Neural cell (in vitro differentiated cells): Measurements from ENCODE around the gene HERC2. TPM values are rescaled to one million over a fixed set of nuclear protein-coding genes. Genes with fewer than 3 reads are reported as not detected.

ENCODE experiments used
- H2AFZ ChIP-seq: fragments of 200-600, 300-800 bp; sonication (generic), shearing (Covaris generic); 2 replicates; pipeline ENCODE4 v1.6.0; 2014; ENCODE audit warnings: low read depth, mild to moderate bottlenecking, antibody characterized with exemption, low read length, moderate library complexity
- H3F3A ChIP-seq: fragments of 200-600 bp; shearing (Covaris generic); 2 replicates; pipeline ENCODE4 v1.6.1; 2016; ENCODE audit warnings: mild to moderate bottlenecking, moderate library complexity, mixed read lengths, antibody characterized with exemption, low read length; ENCODE audit not compliant: insufficient read depth, poor library complexity, severe bottlenecking
- H3K27ac ChIP-seq: fragments of 200-600, 300-800 bp; sonication (generic), shearing (Covaris generic); 2 replicates; pipeline ENCODE4 v1.5.1; 2014; ENCODE audit warnings: mild to moderate bottlenecking, low read length, moderate library complexity
- H3K27me3 ChIP-seq: fragments of 300-800, 200-600 bp; sonication (generic), shearing (Covaris generic); 2 replicates; pipeline ENCODE4 v1.6.0; 2014; ENCODE audit warnings: mild to moderate bottlenecking, low read depth, low read length, moderate library complexity; ENCODE audit not compliant: insufficient read depth
- H3K36me3 ChIP-seq: fragments of 300-800, 200-600 bp; sonication (generic), shearing (Covaris generic); 2 replicates; pipeline ENCODE4 v1.5.1; 2014; ENCODE audit warnings: mild to moderate bottlenecking, antibody characterized with exemption, low read length, moderate library complexity; ENCODE audit not compliant: insufficient read depth
- H3K4me2 ChIP-seq: fragments of 300-800, 200-600 bp; sonication (generic), shearing (Covaris generic); 2 replicates; pipeline ENCODE4 v1.6.0; 2014; ENCODE audit warnings: mild to moderate bottlenecking, low read length
- H3K4me3 ChIP-seq: fragments of 300-800, 200-600 bp; sonication (generic), shearing (Covaris generic); 2 replicates; pipeline ENCODE4 v1.5.1; 2014; ENCODE audit warnings: mild to moderate bottlenecking, low read length, moderate library complexity
- H3K79me2 ChIP-seq: fragments of 200-600 bp; shearing (Covaris generic); replicated peaks from 2 replicates; pipeline ENCODE4 v1.6.0; 2014; ENCODE audit warnings: mild to moderate bottlenecking, low read length, moderate library complexity; ENCODE audit not compliant: insufficient read depth
- H3K9ac ChIP-seq: fragments of 300-800, 200-600 bp; sonication (generic), shearing (Covaris generic); 2 replicates; pipeline ENCODE4 v1.6.1; 2016; ENCODE audit warnings: mild to moderate bottlenecking, low read length, mixed read lengths
- H3K9me2 ChIP-seq: fragments of 200-600 bp; shearing (Covaris generic); 2 replicates; pipeline ENCODE4 v1.6.1; 2016; ENCODE audit warnings: mild to moderate bottlenecking, low read length, mixed read lengths; ENCODE audit not compliant: insufficient read depth
- H3K9me3 ChIP-seq: fragments of 200-600, 300-800 bp; sonication (generic), shearing (Covaris generic); 2 replicates; pipeline ENCODE4 v1.6.1; 2016; ENCODE audit warnings: mild to moderate bottlenecking, mixed run types, low read length, moderate library complexity, mixed read lengths
- H4K20me1 ChIP-seq: fragments of 200-600 bp; shearing (Covaris generic); 2 replicates; pipeline ENCODE4 v1.6.1; 2016; ENCODE audit warnings: mild to moderate bottlenecking, mixed run types; ENCODE audit not compliant: insufficient read depth
- CTCF ChIP-seq: fragments of 450-650 bp; IDR thresholded peaks from 2 replicates; pipeline ENCODE4 v1.5.1; 2014; ENCODE audit warnings: antibody characterized with exemption, mild to moderate bottlenecking, moderate library complexity; ENCODE audit not compliant: poor library complexity, severe bottlenecking
- EP300 ChIP-seq: fragments of 450-650 bp; conservative IDR thresholded peaks from 2 replicates; pipeline ENCODE4 v1.6.1; 2014; ENCODE audit warnings: antibody characterized with exemption, mild to moderate bottlenecking, moderate library complexity; ENCODE audit not compliant: poor library complexity, severe bottlenecking
- EZH2 ChIP-seq: fragments of 200-600, 300-800 bp; shearing (Covaris generic), sonication (generic); IDR thresholded peaks from 2 replicates; pipeline ENCODE4 v1.6.1; 2014; ENCODE audit warnings: antibody characterized with exemption, low read length, borderline replicate concordance, mild to moderate bottlenecking; ENCODE audit not compliant: insufficient read depth, poor library complexity, severe bottlenecking
- MXI1 ChIP-seq: fragments of 450-650 bp; conservative IDR thresholded peaks from 2 replicates; pipeline ENCODE4 v1.6.1; 2014; ENCODE audit warnings: antibody characterized with exemption, mild to moderate bottlenecking; ENCODE audit not compliant: poor library complexity, severe bottlenecking
- POLR2AphosphoS5 ChIP-seq: IDR thresholded peaks from 2 replicates; pipeline ENCODE4 v1.6.1; 2012
- RAD21 ChIP-seq: fragments of 450-650 bp; conservative IDR thresholded peaks from 2 replicates; pipeline ENCODE4 v1.6.1; 2014; ENCODE audit warnings: antibody characterized with exemption, mild to moderate bottlenecking, moderate library complexity
- REST ChIP-seq: IDR thresholded peaks from 2 replicates; pipeline ENCODE4 v1.6.1; 2012; ENCODE audit warnings: borderline replicate concordance
- SMC3 ChIP-seq: fragments of 450-650 bp; conservative IDR thresholded peaks from 2 replicates; pipeline ENCODE4 v1.6.1; 2014; ENCODE audit warnings: antibody characterized with exemption, mild to moderate bottlenecking, moderate library complexity; ENCODE audit not compliant: poor library complexity
- TAF1 ChIP-seq: IDR thresholded peaks from 2 replicates; pipeline ENCODE4 v1.6.1; 2012; ENCODE audit warnings: low read depth
- polyA plus RNA-seq: library from polyadenylated mRNA; depleted of rRNA; stranded (reverse); fragments of >200 nt; gene quantifications from 2 replicates; pipeline ENCODE4 v1.2.3, GENCODE V29; 2014
- small RNA-seq, 3 experiments: library from RNA; depleted of rRNA; stranded (forward); fragments of <200 nt; gene quantifications; one replicate each; pipeline ENCODE3, GENCODE V24; 2012

The HERC2 gene
- polyA plus RNA-seq, 1 donor from 2014 or later: 47.3 TPM

GRCh38 chr15:28068930-28069329 lies 253.0 kb downstream of the HERC2 start:
- no peak overlapping the region for H3K9ac ChIP-seq
- TF ChIP-seq CTCF (no peak), RAD21 (no peak)
- H3K79me2 ChIP-seq: no peaks in the 10 kb centered on the region
- H3K27ac ChIP-seq: no peak overlapping the region
- H2AFZ ChIP-seq: no peak overlapping the region
- H3K9me2 ChIP-seq: no peaks in the 10 kb centered on the region
- H3F3A ChIP-seq: no peaks in the 10 kb centered on the region
- no peak overlapping the region for H3K4me3 ChIP-seq
- no peaks in the 10 kb centered on the region for H3K27me3 ChIP-seq
- no peak overlapping the region for H3K4me2 ChIP-seq
- no peaks in the 10 kb centered on the region for H3K9me3 ChIP-seq
- no peaks in the 10 kb centered on the region for H4K20me1 ChIP-seq
- no peaks in the 10 kb centered on the region for H3K36me3 ChIP-seq

- no peaks in the 10 kb centered on the region for H3K27me3 ChIP-seq
- no peaks in the 10 kb centered on the region for H3K9me2 ChIP-seq
- H3K79me2 ChIP-seq: no peaks in the 10 kb centered on the region
- no peak overlapping the region for H2AFZ ChIP-seq
- H3K36me3 ChIP-seq: no peaks in the 10 kb centered on the region
- H3K4me2 ChIP-seq: no peak overlapping the region
- no peaks in the 10 kb centered on the region for H3K9me3 ChIP-seq
- no peaks in the 10 kb centered on the region for H4K20me1 ChIP-seq
- no peak overlapping the region for H3K4me3 ChIP-seq
- H3K27ac ChIP-seq: no peak overlapping the region
- no peak overlapping the region for H3K9ac ChIP-seq
- TF ChIP-seq CTCF (no peak), TAF1 (no peak), MXI1 (no peak), EP300 (no peak), REST (no peak), RAD21 (no peak), SMC3 (no peak), POLR2AphosphoS5 (no peak), EZH2 (no peak)
- no peaks in the 10 kb centered on the region for H3F3A ChIP-seq
These were observed 255.7 kb downstream of the HERC2 start for GRCh38 chr15:28066231-28066630.

Small RNAs within 50 kb of the gene (small RNA-seq; reads per million reads assigned to genes)
- 0 reads per million in 3 experiments for gene AC091304.5

Other genes with a start within 250 kb of the HERC2 start
- gene OCA2, start 222.9 kb downstream of the HERC2 start, polyA plus RNA-seq: 0.97 TPM in 1 of 2 replicates, not detected in the other
- gene GOLGA6L24, start 35.9 kb upstream of the HERC2 start, polyA plus RNA-seq: not detected in 2 replicates
- gene GOLGA8F, start 56.5 kb upstream of the HERC2 start, polyA plus RNA-seq: not detected in 2 replicates
- gene GOLGA8G, start 210.8 kb upstream of the HERC2 start, polyA plus RNA-seq: not detected in 2 replicates
- gene GOLGA6L25, start 231.4 kb upstream of the HERC2 start, polyA plus RNA-seq: not detected in 2 replicates